HCT116 (cell line): ENCODE results near the gene ERC1. TPM values are rescaled to one million over a fixed set of nuclear protein-coding genes. Genes with fewer than 3 reads are reported as not detected.

ENCODE experiments used
- ATAC-seq: fragments of 200-7000 bp; cut with Tn5 transposase; 2 replicates; pipeline ENCODE4 v1.9.1; 2020; ENCODE audit warnings: mild to moderate bottlenecking, moderate library complexity
- BruUV-seq: library from RNA; stranded (reverse); fragments of 400-500 nt; replicated peaks from 2 replicates; lab custom pipeline; 2021; lab: Mats Ljungman, UMichigan
- CTCF ChIA-PET: fragments of 300-600 bp; sonication (Branson Sonifier 250); formaldehyde crosslinking; loops from one replicate; lab custom pipeline; 2021; ENCODE audit warnings: antibody characterized with exemption; lab: Charles Lee
- POLR2A ChIA-PET: fragments of 300-600, 350-600 bp; sonication (Branson Sonifier 250); formaldehyde crosslinking; loops from one replicate; lab custom pipeline; 2021; ENCODE audit warnings: antibody characterized with exemption; lab: Charles Lee
- RAD21 ChIA-PET, 2 experiments: fragments of 300-600 bp; sonication (Branson Sonifier 250); formaldehyde crosslinking; loops; one replicate each; lab custom pipeline; 2023; ENCODE audit warnings: low total read pairs in 2 of 2; ENCODE audit not compliant: uncharacterized antibody in 2 of 2, unreplicated experiment in 2 of 2, low non-redundant PET in 1 of 2; lab: Charles Lee
- DNase-seq: peaks from one replicate; pipeline ENCODE4 v3.0.0-alpha.2; 2010; ENCODE audit warnings: low read depth, low spot score
- H2AFZ ChIP-seq: fragments of 200-600 bp; shearing (Covaris generic), sonication (generic); 2 replicates; pipeline ENCODE4 v1.6.1; 2017; ENCODE audit warnings: low read depth, mixed run types, mixed read lengths, antibody characterized with exemption, low read length; ENCODE audit not compliant: poor library complexity, severe bottlenecking
- H3K27ac ChIP-seq: 2 replicates; pipeline ENCODE4 v1.5.1; 2012; ENCODE audit warnings: low read depth, low read length
- H3K27me3 ChIP-seq: fragments of 200-600 bp; sonication (generic); 2 replicates; pipeline ENCODE4 v1.6.1; 2016; ENCODE audit warnings: mixed run types, low read length, mixed read lengths; ENCODE audit not compliant: insufficient read depth
- H3K36me3 ChIP-seq, 2 experiments: fragments of 200-500 bp in 1 of 2; fragments of 200-600 bp in 1 of 2; sonication (Bioruptor generic) in 1 of 2; sonication (generic) in 1 of 2; 2 replicates each; pipeline versions ENCODE4 v1.5.1 to v1.6.1; 2014 to 2016; ENCODE audit warnings: low read length in 2 of 2, inconsistent platforms in 1 of 2, mixed read lengths in 1 of 2, mixed run types in 1 of 2; ENCODE audit not compliant: insufficient read depth in 2 of 2, control insufficient read depth in 1 of 2
- H3K4me1 ChIP-seq, 2 experiments: fragments of 200-600 bp in 1 of 2; sonication (generic) in 1 of 2; 2 replicates each; pipeline versions ENCODE4 v1.5.1 to v1.6.1; 2012 to 2017; ENCODE audit warnings: low read length in 2 of 2, inconsistent platforms in 1 of 2, mild to moderate bottlenecking in 1 of 2, mixed read lengths in 1 of 2, mixed run types in 1 of 2, moderate library complexity in 1 of 2; ENCODE audit not compliant: insufficient read depth in 2 of 2, control insufficient read depth in 1 of 2
- H3K4me2 ChIP-seq: fragments of 200-600 bp; sonication (generic); 2 replicates; pipeline ENCODE4 v1.6.1; 2017; ENCODE audit warnings: mixed run types, low read length, mixed read lengths
- H3K4me3 ChIP-seq, 2 experiments: fragments of 200-600 bp in 1 of 2; sonication (generic) in 1 of 2; replicated peaks in 1 of 2; 2 replicates each; pipeline ENCODE4 v1.5.1; 2011 to 2016; ENCODE audit warnings: low read length in 2 of 2, control low read depth in 1 of 2, low read depth in 1 of 2, mild to moderate bottlenecking in 1 of 2, mixed read lengths in 1 of 2, mixed run types in 1 of 2
- H3K79me2 ChIP-seq: fragments of 200-600 bp; sonication (generic); 2 replicates; pipeline ENCODE4 v1.6.1; 2017; ENCODE audit warnings: mild to moderate bottlenecking, mixed run types, low read length, moderate library complexity, mixed read lengths; ENCODE audit not compliant: insufficient read depth
- H3K9ac ChIP-seq: fragments of 200-600 bp; sonication (generic); 2 replicates; pipeline ENCODE4 v1.6.1; 2016; ENCODE audit warnings: low read length, mixed read lengths
- H3K9me2 ChIP-seq: fragments of 200-600 bp; sonication (generic), shearing (Covaris generic); 2 replicates; pipeline ENCODE4 v1.6.1; 2017; ENCODE audit warnings: mixed run types, mild to moderate bottlenecking, moderate library complexity; ENCODE audit not compliant: insufficient read depth
- H3K9me3 ChIP-seq, 2 experiments: fragments of 200-500 bp in 1 of 2; fragments of 200-600 bp in 1 of 2; sonication (Bioruptor generic) in 1 of 2; sonication (generic) in 1 of 2; 2 replicates each; pipeline ENCODE4 v1.6.1; 2014 to 2017; ENCODE audit warnings: low read length in 2 of 2, mixed read lengths in 2 of 2, inconsistent platforms in 1 of 2, low read depth in 1 of 2, mild to moderate bottlenecking in 1 of 2, mixed run types in 1 of 2, moderate library complexity in 1 of 2; ENCODE audit not compliant: control insufficient read depth in 1 of 2, insufficient read depth in 1 of 2
- H4K20me1 ChIP-seq: fragments of 200-600 bp; sonication (generic), shearing (Covaris generic); 2 replicates; pipeline ENCODE4 v1.6.1; 2017; ENCODE audit warnings: mixed run types, mild to moderate bottlenecking, moderate library complexity; ENCODE audit not compliant: insufficient read depth
- CBX3 ChIP-seq: IDR thresholded peaks from 2 replicates; pipeline ENCODE4 v1.6.1; 2012; ENCODE audit warnings: low read depth
- CEBPB ChIP-seq: IDR thresholded peaks from 2 replicates; pipeline ENCODE4 v1.6.1; 2012; ENCODE audit warnings: low read depth
- CTCF ChIP-seq, 3 experiments: fragments of 200-600 bp in 1 of 3; sonication (generic) in 1 of 3; IDR thresholded peaks in 2 of 3; conservative IDR thresholded peaks in 1 of 3; 2 replicates each; pipeline ENCODE4 v1.5.1; 2012 to 2017; ENCODE audit warnings: low read depth in 2 of 3, low read length in 2 of 3, antibody characterized with exemption in 1 of 3, borderline replicate concordance in 1 of 3, control low read depth in 1 of 3, mild to moderate bottlenecking in 1 of 3, mixed read lengths in 1 of 3, mixed run types in 1 of 3, moderate library complexity in 1 of 3; ENCODE audit not compliant: insufficient read depth in 1 of 3
- ELF1 ChIP-seq: IDR thresholded peaks from 2 replicates; pipeline ENCODE4 v1.6.1; 2012; ENCODE audit warnings: low read depth, borderline replicate concordance
- EZH2 ChIP-seq: fragments of 200-600 bp; sonication (generic); IDR thresholded peaks from 2 replicates; pipeline ENCODE4 v1.6.1; 2017; ENCODE audit warnings: antibody characterized with exemption, mixed run types
- EZH2phosphoT487 ChIP-seq: fragments of 200-600 bp; IDR thresholded peaks from 2 replicates; pipeline ENCODE4 v1.6.1; 2018; ENCODE audit warnings: antibody characterized with exemption, borderline replicate concordance
- FOSL1 ChIP-seq: IDR thresholded peaks from 2 replicates; pipeline ENCODE4 v1.6.1; 2012; ENCODE audit warnings: low read depth
- JUND ChIP-seq: IDR thresholded peaks from 2 replicates; pipeline ENCODE4 v1.6.1; 2012
- MAX ChIP-seq: IDR thresholded peaks from 2 replicates; pipeline ENCODE4 v1.6.1; 2012
- POLR2A ChIP-seq: IDR thresholded peaks from 2 replicates; pipeline ENCODE4 v1.7.0; 2011; ENCODE audit warnings: borderline replicate concordance; ENCODE audit not compliant: insufficient read depth, insufficient read length; ENCODE audit errors: extremely low read depth
- POLR2AphosphoS5 ChIP-seq: IDR thresholded peaks from 2 replicates; pipeline ENCODE4 v1.6.1; 2011; ENCODE audit warnings: mild to moderate bottlenecking, low read depth, low read length, moderate library complexity
- RAD21 ChIP-seq: IDR thresholded peaks from 2 replicates; pipeline ENCODE4 v1.6.1; 2012; ENCODE audit warnings: low read depth, mild to moderate bottlenecking
- REST ChIP-seq: IDR thresholded peaks from 2 replicates; pipeline ENCODE4 v1.6.1; 2012; ENCODE audit warnings: low read depth
- SIN3A ChIP-seq: IDR thresholded peaks from 2 replicates; pipeline ENCODE4 v1.6.1; 2012; ENCODE audit warnings: low read depth
- SP1 ChIP-seq: IDR thresholded peaks from 2 replicates; pipeline ENCODE4 v1.6.1; 2012; ENCODE audit warnings: low read depth
- SRF ChIP-seq: IDR thresholded peaks from 2 replicates; pipeline ENCODE4 v1.6.1; 2012; ENCODE audit warnings: low read depth
- YY1 ChIP-seq: IDR thresholded peaks from 2 replicates; pipeline ENCODE4 v1.6.1; 2011; ENCODE audit warnings: low read length, low read depth, moderate library complexity, mild to moderate bottlenecking; ENCODE audit not compliant: insufficient replicate concordance; ENCODE audit errors: extremely low read depth
- ZBTB33 ChIP-seq: IDR thresholded peaks from 2 replicates; pipeline ENCODE4 v1.6.1; 2011; ENCODE audit warnings: mild to moderate bottlenecking, low read length, moderate library complexity; ENCODE audit not compliant: insufficient replicate concordance; ENCODE audit errors: extremely low read depth
- ZFX ChIP-seq: fragments of 450-650 bp; IDR thresholded peaks from 2 replicates; pipeline ENCODE4 v1.6.1; 2017
- ZNF274 ChIP-seq: fragments of 200-500 bp; sonication (Bioruptor generic); IDR thresholded peaks from 2 replicates; pipeline ENCODE4 v1.6.1; 2014; ENCODE audit warnings: mild to moderate bottlenecking, low read depth, low read length, inconsistent platforms
- intact Hi-C: fragments of 100-400 bp; cut with micrococcal nuclease; formaldehyde crosslinking; loops from 2 replicates; pipeline ENCODE4 v1.10.0; 2022
- total RNA-seq: library from RNA; stranded (reverse); gene quantifications from one replicate; pipeline ENCODE4 v1.2.1, GENCODE V29; 2021; ENCODE audit not compliant: unreplicated experiment

ERC1 gene
- total RNA-seq, 1 experiment from 2014 or later: 41.9 TPM

- intact Hi-C loops: no loop called here
- Histone ChIP-seq H3K9me2 (no peaks in the 10 kb centered on the region), H3K4me3 (no peak overlapping the region), H3K4me1 (no peaks in the 10 kb centered on the region), H3K9me3 (no peaks in the 10 kb centered on the region), H3K36me3 (no peaks in the 10 kb centered on the region), H3K9ac (no peak overlapping the region), H3K27me3 (no peaks in the 10 kb centered on the region), H2AFZ (no peak overlapping the region), H3K4me2 (no peak overlapping the region)
- ChIA-PET CTCF (no interaction called here), RAD21 (no interaction called here)
- no TSS peak for BruUV-seq
- no peak for ATAC-seq
- TF ChIP-seq EZH2 (no peak), JUND (no peak), YY1 (no peak), CTCF (IDR thresholded peaks at IDR 0.05 in 2 of 3, conservative IDR thresholded peaks at IDR 0.05 in 1 of 3; ENCODE audit: borderline replicate concordance in 1 of 3, insufficient read depth in 1 of 3, low read depth in 2 of 3, low read length in 2 of 3) (no peak), MAX (no peak), CEBPB (no peak), FOSL1 (no peak), EZH2phosphoT487 (no peak), REST (no peak), RAD21 (no peak), SP1 (no peak), SIN3A (no peak), CBX3 (no peak), POLR2A (no peak), POLR2AphosphoS5 (no peak), SRF (no peak), ZFX (no peak), ZBTB33 (no peak), ELF1 (no peak), ZNF274 (no peak)
- TF ChIP-seq, all 23 proteins: peak for 0
- no peak for DNase-seq
- no peaks in the 10 kb centered on the region for H3K79me2 ChIP-seq
- no peak overlapping the region for H3K27ac ChIP-seq
- no peaks in the 10 kb centered on the region; the same call in 1 of the 2 replicates for H4K20me1 ChIP-seq
- POLR2A ChIA-PET: no interaction called here
These were observed 291.8 kb downstream of the ERC1 start for GRCh38 chr12:1282670-1283315.
